ENCODE measurements around the gene SPTLC3. TPM values are rescaled to one million over a fixed set of nuclear protein-coding genes. Genes with fewer than 3 reads are reported as not detected.

SPTLC3 gene
- total RNA-seq, 4 donors from 2014 or later, result 9.2 to 17.1 (median 13.9) TPM

- Histone ChIP-seq H3K4me1 (no peaks in the 10 kb centered on the region), H3K27ac (no peak overlapping the region), H3K27me3 (no peaks in the 10 kb centered on the region), H3K9me3 (peaks cover 0 to 25% (median 0%) of the 10 kb centered on the region in 4 donors), H3K36me3 (no peaks in the 10 kb centered on the region), H3K4me3 (no peak overlapping the region)
- no peak for DNase-seq (ENCODE audit: low spot score in 2 of 2)
- WGBS, 2 donors, result 47 to 52% methylated on average over 1 of the region's 1 CpG
- TF ChIP-seq POLR2A (IDR thresholded peaks at IDR 0.05) (no peak), EP300 (IDR thresholded peaks at IDR 0.05) (no peak), CTCF (IDR thresholded peaks at IDR 0.05) (no peak)
These were observed 174.2 kb downstream of the SPTLC3 start for GRCh38 chr20:13183005-13183404.

GRCh38 chr20:13186043-13186774 lies 177.4 kb downstream of the SPTLC3 start:
- WGBS, 2 donors, result 39 to 49% methylated on average over 3 of the region's 3 CpGs
- no peak for DNase-seq (ENCODE audit: low spot score in 2 of 2)
- TF ChIP-seq CTCF (IDR thresholded peaks at IDR 0.05), result no peak
- TF ChIP-seq EP300 (IDR thresholded peaks at IDR 0.05), result no peak
- TF ChIP-seq POLR2A (IDR thresholded peaks at IDR 0.05), result no peak

GRCh38 chr20:13187899-13188298 lies 179.1 kb downstream of the SPTLC3 start:
- 62 to 63% methylated on average over 2 of the region's 2 CpGs for WGBS, 2 donors
- DNase-seq (ENCODE audit: low spot score in 2 of 2), result no peak
- no peaks in the 10 kb centered on the region for H3K4me1 ChIP-seq
- no peak overlapping the region for H3K4me3 ChIP-seq
- H3K27me3 ChIP-seq, result no peaks in the 10 kb centered on the region
- H3K36me3 ChIP-seq, result no peaks in the 10 kb centered on the region
- peaks cover 0 to 28% (median 0%) of the 10 kb centered on the region in 4 donors for H3K9me3 ChIP-seq
- H3K27ac ChIP-seq, result no peak overlapping the region
- TF ChIP-seq CTCF (IDR thresholded peaks at IDR 0.05) (no peak), EP300 (IDR thresholded peaks at IDR 0.05) (no peak), POLR2A (IDR thresholded peaks at IDR 0.05) (no peak)

More at GRCh38 chr20:13186043-13186774, 177.4 kb downstream of the SPTLC3 start:
- Histone ChIP-seq H3K4me1 (no peaks in the 10 kb centered on the region), H3K27me3 (no peaks in the 10 kb centered on the region), H3K4me3 (no peak overlapping the region), H3K36me3 (no peaks in the 10 kb centered on the region), H3K9me3 (peaks cover 0 to 28% (median 0%) of the 10 kb centered on the region in 4 donors), H3K27ac (no peak overlapping the region)

- no peak for DNase-seq (ENCODE audit: low spot score in 2 of 2)
- no peak overlapping the region for H3K4me3 ChIP-seq
- H3K36me3 ChIP-seq, result no peaks in the 10 kb centered on the region
- WGBS, 2 donors, result 69 to 70% methylated on average over 2 of the region's 2 CpGs
- no peaks in the 10 kb centered on the region for H3K9me3 ChIP-seq
- no peaks in the 10 kb centered on the region for H3K4me1 ChIP-seq
- no peak overlapping the region for H3K27ac ChIP-seq
- no peak for TF ChIP-seq POLR2A (IDR thresholded peaks at IDR 0.05)
- no peak for TF ChIP-seq CTCF (IDR thresholded peaks at IDR 0.05)
- TF ChIP-seq EP300 (IDR thresholded peaks at IDR 0.05), result no peak
- H3K27me3 ChIP-seq, result no peaks in the 10 kb centered on the region
These were observed 190.5 kb downstream of the SPTLC3 start for GRCh38 chr20:13199279-13199678.

GRCh38 chr20:13200767-13201500 lies 192.2 kb downstream of the SPTLC3 start:
- Histone ChIP-seq H3K27ac (no peak overlapping the region), H3K4me1 (no peaks in the 10 kb centered on the region), H3K36me3 (no peaks in the 10 kb centered on the region), H3K9me3 (no peaks in the 10 kb centered on the region), H3K27me3 (no peaks in the 10 kb centered on the region), H3K4me3 (no peak overlapping the region)
- TF ChIP-seq POLR2A (IDR thresholded peaks at IDR 0.05) (no peak), EP300 (IDR thresholded peaks at IDR 0.05) (no peak), CTCF (IDR thresholded peaks at IDR 0.05) (no peak)
- WGBS, 2 donors, result 46 to 51% methylated on average over 5 of the region's 5 CpGs
- DNase-seq (ENCODE audit: low spot score in 2 of 2), result no peak

Data from tibial nerve (tissue), 4 donors.